Measurements from ENCODE around the gene ABCC3. TPM values are rescaled to one million over a fixed set of nuclear protein-coding genes. Genes with fewer than 3 reads are reported as not detected.

Gene ABCC3, protein sequence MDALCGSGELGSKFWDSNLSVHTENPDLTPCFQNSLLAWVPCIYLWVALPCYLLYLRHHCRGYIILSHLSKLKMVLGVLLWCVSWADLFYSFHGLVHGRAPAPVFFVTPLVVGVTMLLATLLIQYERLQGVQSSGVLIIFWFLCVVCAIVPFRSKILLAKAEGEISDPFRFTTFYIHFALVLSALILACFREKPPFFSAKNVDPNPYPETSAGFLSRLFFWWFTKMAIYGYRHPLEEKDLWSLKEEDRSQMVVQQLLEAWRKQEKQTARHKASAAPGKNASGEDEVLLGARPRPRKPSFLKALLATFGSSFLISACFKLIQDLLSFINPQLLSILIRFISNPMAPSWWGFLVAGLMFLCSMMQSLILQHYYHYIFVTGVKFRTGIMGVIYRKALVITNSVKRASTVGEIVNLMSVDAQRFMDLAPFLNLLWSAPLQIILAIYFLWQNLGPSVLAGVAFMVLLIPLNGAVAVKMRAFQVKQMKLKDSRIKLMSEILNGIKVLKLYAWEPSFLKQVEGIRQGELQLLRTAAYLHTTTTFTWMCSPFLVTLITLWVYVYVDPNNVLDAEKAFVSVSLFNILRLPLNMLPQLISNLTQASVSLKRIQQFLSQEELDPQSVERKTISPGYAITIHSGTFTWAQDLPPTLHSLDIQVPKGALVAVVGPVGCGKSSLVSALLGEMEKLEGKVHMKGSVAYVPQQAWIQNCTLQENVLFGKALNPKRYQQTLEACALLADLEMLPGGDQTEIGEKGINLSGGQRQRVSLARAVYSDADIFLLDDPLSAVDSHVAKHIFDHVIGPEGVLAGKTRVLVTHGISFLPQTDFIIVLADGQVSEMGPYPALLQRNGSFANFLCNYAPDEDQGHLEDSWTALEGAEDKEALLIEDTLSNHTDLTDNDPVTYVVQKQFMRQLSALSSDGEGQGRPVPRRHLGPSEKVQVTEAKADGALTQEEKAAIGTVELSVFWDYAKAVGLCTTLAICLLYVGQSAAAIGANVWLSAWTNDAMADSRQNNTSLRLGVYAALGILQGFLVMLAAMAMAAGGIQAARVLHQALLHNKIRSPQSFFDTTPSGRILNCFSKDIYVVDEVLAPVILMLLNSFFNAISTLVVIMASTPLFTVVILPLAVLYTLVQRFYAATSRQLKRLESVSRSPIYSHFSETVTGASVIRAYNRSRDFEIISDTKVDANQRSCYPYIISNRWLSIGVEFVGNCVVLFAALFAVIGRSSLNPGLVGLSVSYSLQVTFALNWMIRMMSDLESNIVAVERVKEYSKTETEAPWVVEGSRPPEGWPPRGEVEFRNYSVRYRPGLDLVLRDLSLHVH (N-terminal part only)
- total RNA-seq = 0.37 and 0.73 TPM in 2 replicates
- long read RNA-seq, partial matches to known transcripts = 0 of 1 reads
- long read RNA-seq, other reads (novel, unspliced or antisense) = 0 of 1 reads

GRCh38 chr17:50634224-50634914 lies at the start of gene ABCC3:
Gene ABCC3 (plus strand): TSS chr17:50634881. CDS start chr17:50634937, 56 bp downstream.
- H3K4me3 Mint-ChIP-seq (ENCODE audit: unreplicated experiment) = peak within 1 kb of the TSS; percentile 14
- H3K27me3 Mint-ChIP-seq (ENCODE audit: unreplicated experiment) = peaks cover 15% of the 10 kb centered on the region
- H3K9me3 Mint-ChIP-seq (ENCODE audit: unreplicated experiment) = no peaks in the 10 kb centered on the region
- no peak for DNase-seq (ENCODE audit: extremely low spot score, unreplicated experiment)
- TF ChIP-seq CTCF (IDR thresholded peaks at IDR 0.05) = no peak
- no peak within 1 kb of the TSS for H3K27ac Mint-ChIP-seq (ENCODE audit: unreplicated experiment)
- H3K36me3 Mint-ChIP-seq (ENCODE audit: unreplicated experiment) = no peaks in the 10 kb centered on the region
- peaks cover 36% of the 10 kb centered on the region for H3K4me1 Mint-ChIP-seq (ENCODE audit: unreplicated experiment)

DNA sequence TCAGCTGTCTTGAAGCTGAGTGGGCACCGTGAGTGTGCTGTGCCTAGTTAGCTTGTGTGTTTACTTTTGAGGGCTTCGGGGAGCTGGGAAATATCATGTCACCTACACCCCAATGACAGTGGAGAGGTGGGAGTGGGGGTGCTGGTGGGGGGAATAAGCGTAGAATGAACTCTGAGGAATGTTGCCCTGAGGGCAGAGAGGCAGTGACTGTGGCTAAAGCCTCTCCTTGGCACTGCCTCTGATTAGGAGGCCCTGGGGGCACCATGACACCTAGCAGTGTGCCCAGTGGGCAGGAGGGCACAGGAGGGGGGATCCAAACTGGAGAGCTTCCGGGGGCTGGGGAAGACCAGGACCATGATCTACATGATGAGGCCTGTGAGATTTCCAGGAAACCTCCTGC lies 49.3 kb upstream of the ABCC3 start:
- DNase-seq (ENCODE audit: extremely low spot score, unreplicated experiment) = no peak
- H3K36me3 Mint-ChIP-seq (ENCODE audit: unreplicated experiment) = no peaks in the 10 kb centered on the region
- no peak overlapping the region for H3K27ac Mint-ChIP-seq (ENCODE audit: unreplicated experiment)
- no peak for TF ChIP-seq CTCF (IDR thresholded peaks at IDR 0.05)
- peaks cover 8% of the 10 kb centered on the region for H3K4me1 Mint-ChIP-seq (ENCODE audit: unreplicated experiment)
- no peaks in the 10 kb centered on the region for H3K9me3 Mint-ChIP-seq (ENCODE audit: unreplicated experiment)
- H3K27me3 Mint-ChIP-seq (ENCODE audit: unreplicated experiment) = peaks cover 30% of the 10 kb centered on the region
- no peak overlapping the region for H3K4me3 Mint-ChIP-seq (ENCODE audit: unreplicated experiment)

GRCh38 chr17:50585891-50586290 lies 48.8 kb upstream of the ABCC3 start:
- DNase-seq (ENCODE audit: extremely low spot score, unreplicated experiment) = no peak
- no peaks in the 10 kb centered on the region for H3K9me3 Mint-ChIP-seq (ENCODE audit: unreplicated experiment)
- no peak overlapping the region for H3K27ac Mint-ChIP-seq (ENCODE audit: unreplicated experiment)
- peaks cover 8% of the 10 kb centered on the region for H3K4me1 Mint-ChIP-seq (ENCODE audit: unreplicated experiment)
- H3K27me3 Mint-ChIP-seq (ENCODE audit: unreplicated experiment) = peaks cover 30% of the 10 kb centered on the region
- H3K36me3 Mint-ChIP-seq (ENCODE audit: unreplicated experiment) = no peaks in the 10 kb centered on the region
- H3K4me3 Mint-ChIP-seq (ENCODE audit: unreplicated experiment) = no peak overlapping the region
- TF ChIP-seq CTCF (IDR thresholded peaks at IDR 0.05) = no peak

DNA sequence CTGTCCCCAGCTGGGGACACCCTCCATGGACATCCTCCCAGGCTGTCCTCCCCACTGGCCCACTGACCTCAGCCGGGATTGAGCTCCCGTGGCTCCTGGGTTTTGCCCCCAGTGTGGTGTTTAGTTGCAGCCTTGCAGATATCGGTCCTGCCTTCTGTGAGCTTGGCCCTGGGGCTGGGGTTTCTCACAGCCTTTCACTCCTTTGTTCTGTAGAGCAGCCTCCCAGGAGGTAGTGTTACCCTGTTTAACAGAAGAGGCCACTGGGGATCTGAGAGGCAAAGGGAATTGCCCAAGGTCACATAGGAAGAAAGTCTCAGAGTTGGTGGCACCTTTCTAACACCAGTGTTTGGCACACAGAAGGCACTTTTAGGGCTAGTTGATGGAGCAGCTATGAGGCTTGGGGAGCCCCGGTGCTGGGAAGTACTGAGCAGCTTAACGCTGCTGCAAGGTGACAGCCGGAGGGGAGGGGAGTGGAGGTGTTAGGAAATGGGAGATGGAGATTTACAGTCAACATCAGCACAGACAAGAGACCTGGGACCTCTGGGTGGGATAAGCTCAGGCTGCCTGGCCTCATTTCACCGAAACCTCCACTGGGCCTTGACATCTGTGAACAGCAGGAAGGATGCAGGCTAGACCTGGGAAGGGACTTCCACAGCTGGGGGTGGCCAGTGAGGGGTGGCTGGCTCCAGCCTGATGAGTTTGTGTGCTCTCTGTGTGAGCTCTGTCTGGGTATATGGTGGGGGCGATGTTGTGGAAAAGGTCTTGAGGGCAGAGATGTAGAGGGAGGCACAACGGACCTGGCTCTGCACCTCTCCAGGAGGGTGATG lies 48.0 kb upstream of the ABCC3 start:
- DNase-seq (ENCODE audit: extremely low spot score, unreplicated experiment) = no peak
- Mint-ChIP-seq H3K4me1 (ENCODE audit: unreplicated experiment) (peaks cover 6% of the 10 kb centered on the region), H3K27ac (ENCODE audit: unreplicated experiment) (no peak overlapping the region), H3K27me3 (ENCODE audit: unreplicated experiment) (peaks cover 28% of the 10 kb centered on the region), H3K4me3 (ENCODE audit: unreplicated experiment) (no peak overlapping the region), H3K36me3 (ENCODE audit: unreplicated experiment) (no peaks in the 10 kb centered on the region), H3K9me3 (ENCODE audit: unreplicated experiment) (no peaks in the 10 kb centered on the region)
- TF ChIP-seq CTCF (IDR thresholded peaks at IDR 0.05) = no peak
